ENCODE results near the gene SLC26A4. TPM values are rescaled to one million over a fixed set of nuclear protein-coding genes. Genes with fewer than 3 reads are reported as not detected.

The SLC26A4 gene
- total RNA-seq, 1 experiment from 2014 or later: 0.66 TPM

GRCh38 chr7:107712896-107713295 lies 52.3 kb downstream of the SLC26A4 start:
- RAD21 ChIA-PET (ENCODE audit: low non-redundant PET in 1 of 2, low total read pairs in 2 of 2, uncharacterized antibody in 2 of 2, unreplicated experiment in 2 of 2): no interaction called here
- intact Hi-C loops (cut with micrococcal nuclease): no loop called here
- no peaks in the 10 kb centered on the region for H3K27me3 ChIP-seq (ENCODE audit: insufficient read depth, low read length)
- no peaks in the 10 kb centered on the region for H3K4me1 ChIP-seq (ENCODE audit: control insufficient read depth in 1 of 2, insufficient read depth in 2 of 2, low read length in 2 of 2)
- BruUV-seq (replicated peaks): no TSS peak
- H3K36me3 ChIP-seq (ENCODE audit: control insufficient read depth in 1 of 2, insufficient read depth in 2 of 2, low read length in 2 of 2): no peaks in the 10 kb centered on the region
- no peak overlapping the region for H3K4me2 ChIP-seq (ENCODE audit: low read length)
- DNase-seq (ENCODE audit: low read depth, low spot score) (no peak), ATAC-seq (no peak)
- H3K79me2 ChIP-seq (ENCODE audit: insufficient read depth, low read length): no peaks in the 10 kb centered on the region
- no peak overlapping the region for H2AFZ ChIP-seq (ENCODE audit: low read depth, low read length, poor library complexity, severe bottlenecking)
- POLR2A ChIA-PET: no interaction called here
- no peaks in the 10 kb centered on the region for H3K9me2 ChIP-seq (ENCODE audit: insufficient read depth)
- H3K4me3 ChIP-seq (replicated peaks in 1 of 2; ENCODE audit: low read depth in 1 of 2, low read length in 2 of 2): no peak overlapping the region
- TF ChIP-seq EGR1 (IDR thresholded peaks at IDR 0.05; ENCODE audit: low read depth) (no peak), POLR2A (IDR thresholded peaks at IDR 0.05; ENCODE audit: borderline replicate concordance, extremely low read depth, insufficient read depth, insufficient read length) (no peak), CEBPB (IDR thresholded peaks at IDR 0.05; ENCODE audit: low read depth) (no peak), EZH2phosphoT487 (IDR thresholded peaks at IDR 0.05; ENCODE audit: borderline replicate concordance) (no peak), SIN3A (IDR thresholded peaks at IDR 0.05; ENCODE audit: low read depth) (no peak), CBX3 (IDR thresholded peaks at IDR 0.05; ENCODE audit: low read depth) (no peak), SRF (IDR thresholded peaks at IDR 0.05; ENCODE audit: low read depth) (no peak)
- TF ChIP-seq, protein P1, sequence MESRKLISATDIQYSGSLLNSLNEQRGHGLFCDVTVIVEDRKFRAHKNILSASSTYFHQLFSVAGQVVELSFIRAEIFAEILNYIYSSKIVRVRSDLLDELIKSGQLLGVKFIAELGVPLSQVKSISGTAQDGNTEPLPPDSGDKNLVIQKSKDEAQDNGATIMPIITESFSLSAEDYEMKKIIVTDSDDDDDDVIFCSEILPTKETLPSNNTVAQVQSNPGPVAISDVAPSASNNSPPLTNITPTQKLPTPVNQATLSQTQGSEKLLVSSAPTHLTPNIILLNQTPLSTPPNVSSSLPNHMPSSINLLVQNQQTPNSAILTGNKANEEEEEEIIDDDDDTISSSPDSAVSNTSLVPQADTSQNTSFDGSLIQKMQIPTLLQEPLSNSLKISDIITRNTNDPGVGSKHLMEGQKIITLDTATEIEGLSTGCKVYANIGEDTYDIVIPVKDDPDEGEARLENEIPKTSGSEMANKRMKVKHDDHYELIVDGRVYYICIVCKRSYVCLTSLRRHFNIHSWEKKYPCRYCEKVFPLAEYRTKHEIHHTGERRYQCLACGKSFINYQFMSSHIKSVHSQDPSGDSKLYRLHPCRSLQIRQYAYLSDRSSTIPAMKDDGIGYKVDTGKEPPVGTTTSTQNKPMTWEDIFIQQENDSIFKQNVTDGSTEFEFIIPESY (IDR thresholded peaks at IDR 0.05; ENCODE audit: extremely low read depth, insufficient replicate concordance, low read length): no peak
- H3K27ac ChIP-seq (ENCODE audit: low read depth, low read length): no peak overlapping the region
- no peaks in the 10 kb centered on the region for H3K9me3 ChIP-seq (ENCODE audit: control insufficient read depth in 1 of 2, insufficient read depth in 1 of 2, low read depth in 1 of 2, low read length in 2 of 2)
- no peaks in the 10 kb centered on the region for H4K20me1 ChIP-seq (ENCODE audit: insufficient read depth)
- CTCF ChIA-PET: no interaction called here
- no peak overlapping the region for H3K9ac ChIP-seq (ENCODE audit: low read length)

DNA sequence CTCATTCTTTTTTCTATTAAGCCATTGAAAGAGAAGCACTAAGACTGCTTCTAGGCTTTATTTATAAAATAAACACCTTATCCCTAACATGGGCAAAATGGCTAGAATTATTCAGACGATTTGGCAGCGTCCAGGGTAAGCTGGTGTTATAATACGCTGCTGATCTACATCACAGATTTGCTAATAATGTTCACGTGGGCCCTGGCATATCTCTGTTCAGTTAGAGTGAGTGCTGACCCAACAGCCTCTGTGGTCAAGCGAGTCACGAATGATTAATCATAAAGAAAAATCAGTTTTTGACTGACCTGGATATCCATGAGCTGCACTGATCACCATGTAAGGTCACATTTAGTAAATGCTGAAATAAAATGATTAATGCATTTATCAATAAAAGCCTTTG lies 54.9 kb downstream of the SLC26A4 start:
- no peak for DNase-seq (ENCODE audit: low read depth, low spot score)
- no peaks in the 10 kb centered on the region for H3K9me2 ChIP-seq (ENCODE audit: insufficient read depth)
- no peak overlapping the region for H3K4me3 ChIP-seq (replicated peaks in 1 of 2; ENCODE audit: low read depth in 1 of 2, low read length in 2 of 2)
- intact Hi-C loops (cut with micrococcal nuclease): no loop called here
- POLR2A ChIA-PET: no interaction called here
- no peaks in the 10 kb centered on the region for H4K20me1 ChIP-seq (ENCODE audit: insufficient read depth)
- RAD21 ChIA-PET (ENCODE audit: low non-redundant PET in 1 of 2, low total read pairs in 2 of 2, uncharacterized antibody in 2 of 2, unreplicated experiment in 2 of 2): no interaction called here
- no peaks in the 10 kb centered on the region for H3K27me3 ChIP-seq (ENCODE audit: insufficient read depth, low read length)
- ATAC-seq: peak; percentile 46; the same call in 1 of the 2 replicates
- no peak overlapping the region for H2AFZ ChIP-seq (ENCODE audit: low read depth, low read length, poor library complexity, severe bottlenecking)
- no TSS peak for BruUV-seq (replicated peaks)
- peaks cover 3 to 7% of the 10 kb centered on the region in 2 experiments; a peak in 2 of 4 replicates for H3K4me1 ChIP-seq (ENCODE audit: control insufficient read depth in 1 of 2, insufficient read depth in 2 of 2, low read length in 2 of 2)
- CTCF ChIA-PET: no interaction called here
- no peaks in the 10 kb centered on the region for H3K36me3 ChIP-seq (ENCODE audit: control insufficient read depth in 1 of 2, insufficient read depth in 2 of 2, low read length in 2 of 2)
- H3K79me2 ChIP-seq (ENCODE audit: insufficient read depth, low read length): no peaks in the 10 kb centered on the region
- no peak overlapping the region for H3K4me2 ChIP-seq (ENCODE audit: low read length)
- no peaks in the 10 kb centered on the region for H3K9me3 ChIP-seq (ENCODE audit: control insufficient read depth in 1 of 2, insufficient read depth in 1 of 2, low read depth in 1 of 2, low read length in 2 of 2)
- no peak overlapping the region for H3K27ac ChIP-seq (ENCODE audit: low read depth, low read length)
- no peak overlapping the region for H3K9ac ChIP-seq (ENCODE audit: low read length)
- TF ChIP-seq CBX3 (IDR thresholded peaks at IDR 0.05; ENCODE audit: low read depth): no peak
- TF ChIP-seq SIN3A (IDR thresholded peaks at IDR 0.05; ENCODE audit: low read depth): no peak
- no peak for TF ChIP-seq EGR1 (IDR thresholded peaks at IDR 0.05; ENCODE audit: low read depth)
- no peak for TF ChIP-seq EZH2phosphoT487 (IDR thresholded peaks at IDR 0.05; ENCODE audit: borderline replicate concordance)
- TF ChIP-seq MAX (IDR thresholded peaks at IDR 0.05): no peak
- TF ChIP-seq RAD21 (IDR thresholded peaks at IDR 0.05; ENCODE audit: low read depth): no peak
- TF ChIP-seq POLR2AphosphoS5 (IDR thresholded peaks at IDR 0.05; ENCODE audit: low read depth, low read length): no peak
- TF ChIP-seq TCF7L2 (IDR thresholded peaks at IDR 0.05; ENCODE audit: borderline replicate concordance, extremely low read depth, insufficient read depth, insufficient read length): no peak
- TF ChIP-seq ATF3 (IDR thresholded peaks at IDR 0.05): no peak
- TF ChIP-seq ZNF274 (IDR thresholded peaks at IDR 0.05; ENCODE audit: low read depth, low read length): no peak
- no peak for TF ChIP-seq REST (IDR thresholded peaks at IDR 0.05; ENCODE audit: low read depth)
- TF ChIP-seq CEBPB (IDR thresholded peaks at IDR 0.05; ENCODE audit: low read depth): no peak
- no peak for TF ChIP-seq SP1 (IDR thresholded peaks at IDR 0.05; ENCODE audit: low read depth)
